GM21723 (cell line): Measurements from ENCODE around the gene KRT12.
"Not testable (repeated sequence)": the region's sequence is repeated elsewhere in the genome, so short reads cannot be mapped to it uniquely, and the experiment has no call there.

Experiments
- ATAC-seq: cut with Tn5 transposase; IDR thresholded peaks from one replicate; pipeline ENCODE4 v1.9.1; 2021; ENCODE audit warnings: mild to moderate bottlenecking, moderate library complexity; ENCODE audit not compliant: unreplicated experiment

Gene KRT12

GRCh38 chr17:40818343-40818732 is 48.7 kb downstream of the KRT12 start:
- no peak for ATAC-seq

GRCh38 chr17:40817103-40817682 is 49.8 kb downstream of the KRT12 start:
- ATAC-seq = no peak

- no peak for ATAC-seq
Measured at GRCh38 chr17:40816569-40816968, 50.5 kb downstream of the KRT12 start.

GRCh38 chr17:40815381-40815780 is 51.6 kb downstream of the KRT12 start:
- ATAC-seq = no peak

- ATAC-seq = not testable (repeated sequence)
Measured at GRCh38 chr17:40814657-40815056, 52.4 kb downstream of the KRT12 start.

GRCh38 chr17:40813804-40814203 is 53.2 kb downstream of the KRT12 start:
- no peak for ATAC-seq

GRCh38 chr17:40812639-40813038 is 54.4 kb downstream of the KRT12 start:
- ATAC-seq = no peak
